ENCODE measurements around the gene PLEKHB2.
"Not testable (repeated sequence)": the region's sequence is repeated elsewhere in the genome, so short reads cannot be mapped to it uniquely, and the experiment has no call there.

The PLEKHB2 gene

GRCh38 chr2:131148426-131148825, 43.3 kb downstream of the PLEKHB2 start:
- H3K9me2 ChIP-seq (replicated peaks; ENCODE audit: insufficient read depth, low read length) = no peaks in the 10 kb centered on the region
- H3K9me3 ChIP-seq (replicated peaks; ENCODE audit: insufficient read depth, low read length) = no peaks in the 10 kb centered on the region
- TF ChIP-seq EZH2phosphoT487 (IDR thresholded peaks at IDR 0.05; ENCODE audit: low read length) = no peak
- TF ChIP-seq, protein P1, sequence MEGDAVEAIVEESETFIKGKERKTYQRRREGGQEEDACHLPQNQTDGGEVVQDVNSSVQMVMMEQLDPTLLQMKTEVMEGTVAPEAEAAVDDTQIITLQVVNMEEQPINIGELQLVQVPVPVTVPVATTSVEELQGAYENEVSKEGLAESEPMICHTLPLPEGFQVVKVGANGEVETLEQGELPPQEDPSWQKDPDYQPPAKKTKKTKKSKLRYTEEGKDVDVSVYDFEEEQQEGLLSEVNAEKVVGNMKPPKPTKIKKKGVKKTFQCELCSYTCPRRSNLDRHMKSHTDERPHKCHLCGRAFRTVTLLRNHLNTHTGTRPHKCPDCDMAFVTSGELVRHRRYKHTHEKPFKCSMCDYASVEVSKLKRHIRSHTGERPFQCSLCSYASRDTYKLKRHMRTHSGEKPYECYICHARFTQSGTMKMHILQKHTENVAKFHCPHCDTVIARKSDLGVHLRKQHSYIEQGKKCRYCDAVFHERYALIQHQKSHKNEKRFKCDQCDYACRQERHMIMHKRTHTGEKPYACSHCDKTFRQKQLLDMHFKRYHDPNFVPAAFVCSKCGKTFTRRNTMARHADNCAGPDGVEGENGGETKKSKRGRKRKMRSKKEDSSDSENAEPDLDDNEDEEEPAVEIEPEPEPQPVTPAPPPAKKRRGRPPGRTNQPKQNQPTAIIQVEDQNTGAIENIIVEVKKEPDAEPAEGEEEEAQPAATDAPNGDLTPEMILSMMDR (IDR thresholded peaks at IDR 0.05; ENCODE audit: low read length) = no peak
- TF ChIP-seq EZH2 (optimal IDR thresholded peaks at IDR 0.05; ENCODE audit: low read depth, low read length) = no peak
- no peak overlapping the region for H3K4me3 ChIP-seq (ENCODE audit: low read length)
- no peaks in the 10 kb centered on the region for H3F3A ChIP-seq (ENCODE audit: insufficient read depth, low read length)
- H3K27ac ChIP-seq (ENCODE audit: low read length) = no peak overlapping the region
- no peak overlapping the region for H3K9ac ChIP-seq (ENCODE audit: low read length)
- H3K4me1 ChIP-seq (ENCODE audit: low read length) = 0 out of 2 replicates have a peak, but pooled peaks cover 3% of the 10 kb centered on the region
- DNase-seq = no peak
- H3K27me3 ChIP-seq (replicated peaks; ENCODE audit: insufficient read depth, low read length) = no peaks in the 10 kb centered on the region
- no peak overlapping the region for H2AFZ ChIP-seq (ENCODE audit: low read length)
- H3K36me3 ChIP-seq (replicated peaks; ENCODE audit: insufficient read depth, low read length) = no peaks in the 10 kb centered on the region; the same call in 1 of the 2 replicates
- H3K4me2 ChIP-seq (ENCODE audit: low read depth, low read length) = no peak overlapping the region
- 0 out of 2 replicates have a peak, but pooled peaks cover 4% of the 10 kb centered on the region for H4K20me1 ChIP-seq (ENCODE audit: insufficient read depth, low read length)
- H3K79me2 ChIP-seq (ENCODE audit: low read length) = peaks cover 10% of the 10 kb centered on the region

GRCh38 chr2:131150109-131150508, 45.0 kb downstream of the PLEKHB2 start:
- H3K36me3 ChIP-seq (replicated peaks; ENCODE audit: insufficient read depth, low read length); H3K9me2 ChIP-seq (replicated peaks; ENCODE audit: insufficient read depth, low read length); H4K20me1 ChIP-seq (ENCODE audit: insufficient read depth, low read length); H2AFZ ChIP-seq (ENCODE audit: low read length); H3F3A ChIP-seq (ENCODE audit: insufficient read depth, low read length); H3K4me3 ChIP-seq (ENCODE audit: low read length); H3K9ac ChIP-seq (ENCODE audit: low read length); H3K4me2 ChIP-seq (ENCODE audit: low read depth, low read length); DNase-seq; H3K9me3 ChIP-seq (replicated peaks; ENCODE audit: insufficient read depth, low read length); H3K79me2 ChIP-seq (ENCODE audit: low read length); H3K4me1 ChIP-seq (ENCODE audit: low read length); H3K27ac ChIP-seq (ENCODE audit: low read length); H3K27me3 ChIP-seq (replicated peaks; ENCODE audit: insufficient read depth, low read length): not testable (repeated sequence)

- no peak for TF ChIP-seq EZH2phosphoT487 (IDR thresholded peaks at IDR 0.05; ENCODE audit: low read length)
- DNase-seq = no peak
- no peak overlapping the region for H3K4me3 ChIP-seq (ENCODE audit: low read length)
- H3K27me3 ChIP-seq (replicated peaks; ENCODE audit: insufficient read depth, low read length) = no peaks in the 10 kb centered on the region
- H3K9ac ChIP-seq (ENCODE audit: low read length) = no peak overlapping the region
- no peak overlapping the region for H3K27ac ChIP-seq (ENCODE audit: low read length)
- no peaks in the 10 kb centered on the region for H3K9me2 ChIP-seq (replicated peaks; ENCODE audit: insufficient read depth, low read length)
- H3K79me2 ChIP-seq (ENCODE audit: low read length) = 0 out of 2 replicates have a peak, but pooled peaks cover 3% of the 10 kb centered on the region
- H2AFZ ChIP-seq (ENCODE audit: low read length) = no peak overlapping the region
- no peaks in the 10 kb centered on the region for H3K9me3 ChIP-seq (replicated peaks; ENCODE audit: insufficient read depth, low read length)
- H3K4me2 ChIP-seq (ENCODE audit: low read depth, low read length) = no peak overlapping the region
- no peaks in the 10 kb centered on the region for H4K20me1 ChIP-seq (ENCODE audit: insufficient read depth, low read length)
- no peaks in the 10 kb centered on the region for H3F3A ChIP-seq (ENCODE audit: insufficient read depth, low read length)
- no peaks in the 10 kb centered on the region for H3K4me1 ChIP-seq (ENCODE audit: low read length)
- no peaks in the 10 kb centered on the region; the same call in 1 of the 2 replicates for H3K36me3 ChIP-seq (replicated peaks; ENCODE audit: insufficient read depth, low read length)
These were observed 46.3 kb downstream of the PLEKHB2 start for GRCh38 chr2:131151398-131151797.

GRCh38 chr2:131152074-131152473, 46.9 kb downstream of the PLEKHB2 start:
- Histone ChIP-seq H3K4me2 (ENCODE audit: low read depth, low read length) (no peak overlapping the region), H3K79me2 (ENCODE audit: low read length) (no peaks in the 10 kb centered on the region), H3K27me3 (replicated peaks; ENCODE audit: insufficient read depth, low read length) (no peaks in the 10 kb centered on the region), H3K36me3 (replicated peaks; ENCODE audit: insufficient read depth, low read length) (no peaks in the 10 kb centered on the region; the same call in 1 of the 2 replicates), H3K27ac (ENCODE audit: low read length) (no peak overlapping the region), H3K4me1 (ENCODE audit: low read length) (no peaks in the 10 kb centered on the region), H3F3A (ENCODE audit: insufficient read depth, low read length) (no peaks in the 10 kb centered on the region), H3K4me3 (ENCODE audit: low read length) (no peak overlapping the region), H2AFZ (ENCODE audit: low read length) (no peak overlapping the region), H4K20me1 (ENCODE audit: insufficient read depth, low read length) (no peaks in the 10 kb centered on the region), H3K9me2 (replicated peaks; ENCODE audit: insufficient read depth, low read length) (no peaks in the 10 kb centered on the region), H3K9me3 (replicated peaks; ENCODE audit: insufficient read depth, low read length) (no peaks in the 10 kb centered on the region), H3K9ac (ENCODE audit: low read length) (no peak overlapping the region)
- TF ChIP-seq EZH2 (optimal IDR thresholded peaks at IDR 0.05; ENCODE audit: low read depth, low read length) (no peak), EZH2phosphoT487 (IDR thresholded peaks at IDR 0.05; ENCODE audit: low read length) (no peak)
- TF ChIP-seq, protein P1 (IDR thresholded peaks at IDR 0.05; ENCODE audit: low read length) = no peak
- no peak for DNase-seq

Data from MM.1S (cell line).